A673 (cell line): ENCODE data around the gene OSM. TPM values are rescaled to one million over a fixed set of nuclear protein-coding genes. Genes with fewer than 3 reads are reported as not detected.

Experiments used
- BruUV-seq: library from RNA; stranded (reverse); fragments of 400-500 nt; replicated peaks from 2 replicates; lab custom pipeline; 2021; lab: Mats Ljungman, UMichigan
- CTCF ChIA-PET: fragments of 300-600 bp; sonication (Branson Sonifier 250); formaldehyde crosslinking; loops from one replicate; lab custom pipeline; 2022; ENCODE audit warnings: antibody characterized with exemption; lab: Charles Lee
- POLR2A ChIA-PET: fragments of 300-600 bp; sonication (Branson Sonifier 250); formaldehyde crosslinking; loops from one replicate; lab custom pipeline; 2022; ENCODE audit warnings: antibody characterized with exemption; ENCODE audit not compliant: low non-redundant PET; lab: Charles Lee
- DNase-seq: peaks from one replicate; pipeline ENCODE4 v3.0.0-alpha.2; 2015; ENCODE audit warnings: low spot score
- H3K27ac ChIP-seq: fragments of 200-600 bp; sonication (generic); 2 replicates; pipeline ENCODE4 v1.5.1; 2016; ENCODE audit warnings: mixed run types, low read depth, mild to moderate bottlenecking, mixed read lengths, antibody characterized with exemption, low read length; ENCODE audit not compliant: poor library complexity, severe bottlenecking
- H3K27me3 ChIP-seq: fragments of 200-600 bp; sonication (generic); replicated peaks from 2 replicates; pipeline ENCODE4 v1.6.1; 2017; ENCODE audit warnings: mixed run types, low read depth, mild to moderate bottlenecking, mixed read lengths, antibody characterized with exemption, low read length; ENCODE audit not compliant: insufficient read depth, poor library complexity
- H3K36me3 ChIP-seq: fragments of 200-600 bp; sonication (generic); 2 replicates; pipeline ENCODE4 v1.6.1; 2016; ENCODE audit warnings: mixed run types, mild to moderate bottlenecking, mixed read lengths, antibody characterized with exemption, low read length; ENCODE audit not compliant: insufficient read depth, poor library complexity, severe bottlenecking
- H3K4me1 ChIP-seq: fragments of 200-600 bp; sonication (generic); 2 replicates; pipeline ENCODE4 v1.6.1; 2017; ENCODE audit warnings: mixed run types, mild to moderate bottlenecking, mixed read lengths, antibody characterized with exemption, low read length; ENCODE audit not compliant: insufficient read depth, poor library complexity, severe bottlenecking
- H3K4me3 ChIP-seq: fragments of 200-600 bp; sonication (generic); 2 replicates; pipeline ENCODE4 v1.5.1; 2016; ENCODE audit warnings: low read depth, mixed run types, mild to moderate bottlenecking, mixed read lengths, low read length; ENCODE audit not compliant: poor library complexity, severe bottlenecking
- H3K9me3 ChIP-seq: fragments of 200-600 bp; sonication (generic); 2 replicates; pipeline ENCODE4 v1.6.1; 2016; ENCODE audit warnings: mixed run types, low read depth, mild to moderate bottlenecking, mixed read lengths, antibody characterized with exemption, low read length; ENCODE audit not compliant: poor library complexity, severe bottlenecking
- EZH2 ChIP-seq: fragments of 200-600 bp; sonication (generic); IDR thresholded peaks from 2 replicates; pipeline ENCODE4 v1.6.1; 2017; ENCODE audit warnings: borderline replicate concordance, low read depth, mild to moderate bottlenecking, mixed read lengths, antibody characterized with exemption, low read length; ENCODE audit not compliant: poor library complexity, severe bottlenecking
- intact Hi-C: fragments of 100-400 bp; cut with micrococcal nuclease; formaldehyde crosslinking; loops from one replicate; pipeline ENCODE4 v1.10.0; 2022; ENCODE audit not compliant: unreplicated experiment
- total RNA-seq: library from RNA; stranded (reverse); gene quantifications from 2 replicates; pipeline ENCODE4 v1.2.3, GENCODE V29; 2021
- TF ChIP-seq, protein P1 (sequence below): fragments of 300-800, 200-600 bp; sonication (generic); conservative IDR thresholded peaks from 2 replicates; pipeline ENCODE4 v1.5.1; 2017; ENCODE audit warnings: low read depth, mild to moderate bottlenecking, antibody characterized with exemption, low read length, moderate library complexity, mixed read lengths

OSM gene
- total RNA-seq, 1 experiment from 2014 or later: not detected

DNA sequence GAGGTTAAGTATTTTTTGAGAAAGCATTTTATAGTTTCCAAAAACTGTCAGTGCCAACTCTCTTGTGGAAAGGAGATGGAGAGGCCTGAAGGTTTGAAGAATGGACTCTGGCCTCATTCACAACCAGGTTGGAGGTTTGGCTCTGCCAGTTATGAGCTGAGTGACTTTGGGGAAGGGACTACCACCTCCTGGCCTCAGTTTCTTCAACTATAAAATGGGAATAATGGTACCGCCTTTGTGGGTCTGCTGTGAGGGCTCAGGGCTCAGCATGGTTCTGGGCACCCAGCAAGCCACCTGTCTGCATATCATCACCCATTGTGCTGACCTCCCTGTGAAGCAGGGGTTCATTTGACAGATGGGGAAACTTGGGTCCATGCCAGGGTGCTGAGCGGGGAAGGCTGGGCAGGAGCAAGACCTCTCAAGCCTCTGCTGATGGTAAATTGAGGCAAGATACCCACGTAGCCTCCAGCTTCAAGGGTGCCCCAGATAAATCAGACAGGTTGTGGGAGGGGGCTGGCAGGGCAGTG lies 16.5 kb downstream of the OSM start:
- H3K9me3 ChIP-seq: no peaks in the 10 kb centered on the region
- H3K36me3 ChIP-seq: no peaks in the 10 kb centered on the region
- TF ChIP-seq EZH2: no peak
- TF ChIP-seq, protein P1, sequence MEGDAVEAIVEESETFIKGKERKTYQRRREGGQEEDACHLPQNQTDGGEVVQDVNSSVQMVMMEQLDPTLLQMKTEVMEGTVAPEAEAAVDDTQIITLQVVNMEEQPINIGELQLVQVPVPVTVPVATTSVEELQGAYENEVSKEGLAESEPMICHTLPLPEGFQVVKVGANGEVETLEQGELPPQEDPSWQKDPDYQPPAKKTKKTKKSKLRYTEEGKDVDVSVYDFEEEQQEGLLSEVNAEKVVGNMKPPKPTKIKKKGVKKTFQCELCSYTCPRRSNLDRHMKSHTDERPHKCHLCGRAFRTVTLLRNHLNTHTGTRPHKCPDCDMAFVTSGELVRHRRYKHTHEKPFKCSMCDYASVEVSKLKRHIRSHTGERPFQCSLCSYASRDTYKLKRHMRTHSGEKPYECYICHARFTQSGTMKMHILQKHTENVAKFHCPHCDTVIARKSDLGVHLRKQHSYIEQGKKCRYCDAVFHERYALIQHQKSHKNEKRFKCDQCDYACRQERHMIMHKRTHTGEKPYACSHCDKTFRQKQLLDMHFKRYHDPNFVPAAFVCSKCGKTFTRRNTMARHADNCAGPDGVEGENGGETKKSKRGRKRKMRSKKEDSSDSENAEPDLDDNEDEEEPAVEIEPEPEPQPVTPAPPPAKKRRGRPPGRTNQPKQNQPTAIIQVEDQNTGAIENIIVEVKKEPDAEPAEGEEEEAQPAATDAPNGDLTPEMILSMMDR: no peak
- ChIA-PET POLR2A (no interaction called here), CTCF (no interaction called here)
- no peak overlapping the region for H3K4me3 ChIP-seq
- no TSS peak for BruUV-seq
- peaks cover 2% of the 10 kb centered on the region for H3K27me3 ChIP-seq
- no peak for DNase-seq
- H3K27ac ChIP-seq: no peak overlapping the region
- H3K4me1 ChIP-seq: peaks cover 21% of the 10 kb centered on the region
- intact Hi-C loops: no loop called here

DNA sequence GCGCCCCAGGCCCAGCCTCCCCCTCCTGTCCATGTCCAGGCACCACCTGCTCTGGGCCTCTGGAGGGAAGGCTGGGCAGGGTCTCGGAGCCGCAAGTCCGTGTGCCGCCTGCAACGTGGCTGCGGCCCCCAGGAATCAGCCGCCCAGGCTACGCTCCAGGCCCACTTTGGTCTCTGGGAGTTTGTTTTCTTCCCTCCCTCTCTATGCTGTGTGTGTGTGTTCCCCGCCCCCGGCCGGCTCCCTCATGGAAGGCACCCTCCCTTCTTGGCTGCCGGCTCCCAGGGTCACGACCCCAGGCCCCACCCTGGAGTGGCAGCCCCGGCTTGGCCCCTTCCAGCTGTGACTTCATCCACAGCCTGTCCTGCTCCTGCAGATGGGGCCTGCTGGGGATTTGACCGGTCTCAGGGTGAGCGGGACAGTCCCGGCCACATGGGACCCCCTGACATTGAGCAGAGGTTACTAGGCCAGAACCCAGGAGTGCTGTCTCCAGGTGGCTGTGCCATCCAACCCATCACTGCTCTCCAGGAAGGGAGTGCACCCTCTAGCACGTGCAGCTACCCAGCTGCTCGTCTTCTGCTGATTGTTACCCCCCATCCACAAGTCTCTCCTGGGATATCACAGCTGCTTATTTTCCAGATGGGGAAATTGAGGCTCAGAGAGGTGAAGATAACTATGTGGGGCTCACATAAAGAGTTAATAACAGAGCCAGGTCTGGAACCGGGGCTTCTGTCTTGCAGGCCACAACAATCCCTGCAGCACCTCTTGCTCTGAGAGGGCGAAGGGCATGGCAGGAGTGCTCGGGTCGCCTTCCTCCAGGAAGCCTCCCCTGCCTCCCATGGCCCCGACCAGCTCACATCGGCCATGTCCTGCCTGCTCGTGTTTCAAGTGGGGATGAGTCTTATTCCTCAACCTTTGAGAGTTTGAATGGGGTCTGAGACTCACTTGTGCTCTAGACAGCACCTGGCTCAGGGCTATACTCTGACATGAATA lies 17.3 kb downstream of the OSM start:
- Histone ChIP-seq H3K36me3 (no peaks in the 10 kb centered on the region), H3K27ac (no peak overlapping the region), H3K4me1 (peaks cover 21% of the 10 kb centered on the region), H3K27me3 (peaks cover 2% of the 10 kb centered on the region), H3K4me3 (no peak overlapping the region), H3K9me3 (no peaks in the 10 kb centered on the region)
- ChIA-PET CTCF (no interaction called here), POLR2A (no interaction called here)
- intact Hi-C loops: no loop called here
- TF ChIP-seq EZH2: no peak
- TF ChIP-seq, protein P1: no peak
- DNase-seq: no peak
- no TSS peak for BruUV-seq

DNA sequence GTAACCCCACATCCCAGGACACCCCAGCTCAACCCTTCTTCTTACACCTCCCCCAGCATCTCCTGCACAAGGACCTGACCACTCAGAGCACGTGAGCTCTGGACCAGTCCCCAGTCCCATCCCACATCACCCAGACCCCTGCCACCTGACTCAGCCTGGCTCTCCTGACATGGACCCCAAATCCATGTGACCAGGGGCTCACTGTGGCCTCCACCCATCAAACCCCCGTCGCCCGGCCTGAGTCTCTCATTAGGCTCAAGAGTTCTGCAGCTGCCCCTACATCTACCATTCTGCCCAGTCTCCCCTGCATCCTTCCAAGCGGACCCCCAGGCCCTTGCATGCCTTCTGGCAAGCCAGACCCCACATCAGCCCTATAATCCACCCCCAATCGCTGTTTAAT lies 18.2 kb downstream of the OSM start:
- BruUV-seq: no TSS peak

More for the DNA sequence above, 18.2 kb downstream of the OSM start:
- TF ChIP-seq EZH2: no peak
- TF ChIP-seq, protein P1: no peak
- CTCF ChIA-PET: no interaction called here
- Histone ChIP-seq H3K27ac (no peak overlapping the region), H3K27me3 (peaks cover 2% of the 10 kb centered on the region), H3K4me3 (no peak overlapping the region), H3K4me1 (peaks cover 18% of the 10 kb centered on the region), H3K36me3 (no peaks in the 10 kb centered on the region), H3K9me3 (no peaks in the 10 kb centered on the region)
- no peak for DNase-seq
- intact Hi-C loops: no loop called here
- POLR2A ChIA-PET: no interaction called here
